Measurements from ENCODE around the gene GALNTL6.

DNA sequence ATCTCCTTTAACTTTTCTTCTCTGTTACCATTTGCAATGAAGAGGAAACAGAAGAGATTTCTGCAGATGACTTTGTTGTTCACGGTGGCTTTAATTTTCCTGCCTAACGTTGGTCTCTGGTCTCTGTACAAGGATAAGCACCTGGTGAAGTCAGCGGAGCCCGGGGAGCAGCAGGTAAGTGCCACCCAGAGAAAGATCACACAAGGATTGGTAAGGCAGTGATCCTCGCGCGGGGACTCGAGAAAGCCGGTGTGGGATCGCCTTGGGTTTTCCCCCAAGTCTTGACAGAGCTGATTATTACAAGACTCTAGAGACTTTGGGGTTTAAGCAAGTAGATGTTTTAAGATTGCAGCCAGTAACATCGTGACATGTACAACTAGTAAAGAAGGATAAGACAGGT is 1.3 kb downstream of the GALNTL6 start:
- TF ChIP-seq, protein P1, sequence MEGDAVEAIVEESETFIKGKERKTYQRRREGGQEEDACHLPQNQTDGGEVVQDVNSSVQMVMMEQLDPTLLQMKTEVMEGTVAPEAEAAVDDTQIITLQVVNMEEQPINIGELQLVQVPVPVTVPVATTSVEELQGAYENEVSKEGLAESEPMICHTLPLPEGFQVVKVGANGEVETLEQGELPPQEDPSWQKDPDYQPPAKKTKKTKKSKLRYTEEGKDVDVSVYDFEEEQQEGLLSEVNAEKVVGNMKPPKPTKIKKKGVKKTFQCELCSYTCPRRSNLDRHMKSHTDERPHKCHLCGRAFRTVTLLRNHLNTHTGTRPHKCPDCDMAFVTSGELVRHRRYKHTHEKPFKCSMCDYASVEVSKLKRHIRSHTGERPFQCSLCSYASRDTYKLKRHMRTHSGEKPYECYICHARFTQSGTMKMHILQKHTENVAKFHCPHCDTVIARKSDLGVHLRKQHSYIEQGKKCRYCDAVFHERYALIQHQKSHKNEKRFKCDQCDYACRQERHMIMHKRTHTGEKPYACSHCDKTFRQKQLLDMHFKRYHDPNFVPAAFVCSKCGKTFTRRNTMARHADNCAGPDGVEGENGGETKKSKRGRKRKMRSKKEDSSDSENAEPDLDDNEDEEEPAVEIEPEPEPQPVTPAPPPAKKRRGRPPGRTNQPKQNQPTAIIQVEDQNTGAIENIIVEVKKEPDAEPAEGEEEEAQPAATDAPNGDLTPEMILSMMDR (conservative IDR thresholded peaks at IDR 0.05; ENCODE audit: low read length), result no peak
- no peak for TF ChIP-seq EZH2phosphoT487 (IDR thresholded peaks at IDR 0.05; ENCODE audit: borderline replicate concordance)
